GM12892 (cell line): ENCODE measurements around the gene TXLNG.

ENCODE experiments used
- POLR2A ChIP-seq: IDR thresholded peaks from 2 replicates; pipeline ENCODE4 v1.6.1; 2011; ENCODE audit warnings: low read depth, low read length, control low read depth
- POLR2AphosphoS5 ChIP-seq: IDR thresholded peaks from 2 replicates; pipeline ENCODE4 v1.6.1; 2011; ENCODE audit warnings: low read depth, low read length, control low read depth

DNA sequence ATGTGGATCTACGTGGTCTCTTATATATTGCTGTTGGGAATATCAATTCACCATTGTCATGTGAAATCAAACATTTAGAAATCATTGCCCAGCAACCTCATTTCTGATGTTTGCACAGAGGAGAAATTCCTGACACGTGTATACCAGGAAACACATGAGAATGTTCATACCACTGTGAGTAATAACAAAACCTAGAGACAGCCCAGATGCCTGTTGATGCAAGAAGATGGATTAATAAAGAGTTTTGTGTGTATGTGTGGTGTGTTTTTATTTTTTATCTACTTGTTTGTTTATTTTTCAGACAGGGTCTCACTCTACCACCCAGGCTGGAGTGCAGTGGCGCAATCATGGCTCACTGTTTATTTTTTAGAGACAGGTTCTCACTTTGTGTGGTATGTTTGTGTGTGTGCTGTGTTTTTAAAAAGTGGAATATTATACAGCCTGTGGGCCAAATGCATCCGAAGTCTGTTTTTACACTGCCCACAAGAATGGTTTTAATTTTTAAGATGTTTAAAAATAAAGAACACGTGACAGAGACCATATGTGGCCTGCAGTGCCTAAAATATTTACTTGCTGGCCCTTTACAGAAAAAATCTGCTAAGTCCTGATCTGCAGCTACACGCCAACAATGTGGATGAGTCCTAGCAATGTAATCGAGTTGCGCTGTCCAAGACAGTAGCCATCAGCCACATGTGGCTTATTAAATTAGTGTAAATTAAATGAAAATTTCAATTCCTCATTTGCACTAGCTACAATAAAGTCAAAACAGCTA, 39.2 kb downstream of the TXLNG start:
- no peak for TF ChIP-seq POLR2AphosphoS5
- no peak for TF ChIP-seq POLR2A
